ENCODE results near the gene CREB5.

The CREB5 gene

DNA sequence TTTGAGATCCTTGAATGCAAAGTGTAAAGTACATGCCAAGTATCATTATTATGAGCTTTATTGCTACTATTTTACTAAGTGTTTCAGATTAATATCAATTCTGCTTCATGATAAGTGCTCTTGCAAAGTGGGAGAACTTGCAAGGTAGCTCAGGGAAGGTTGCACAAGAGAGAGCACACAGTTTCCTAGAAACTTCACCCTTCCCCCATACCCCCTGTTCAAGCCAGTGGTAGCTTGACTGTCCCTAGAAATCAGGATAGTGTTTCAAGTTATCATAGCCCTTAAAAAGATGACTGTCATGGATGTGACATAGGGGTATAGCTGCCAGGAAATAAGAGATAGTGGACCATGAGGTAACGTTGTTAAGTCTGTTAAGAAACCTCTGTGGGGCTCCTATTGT lies 294.3 kb downstream of the CREB5 start:
- no peak for DNase-seq

DNA sequence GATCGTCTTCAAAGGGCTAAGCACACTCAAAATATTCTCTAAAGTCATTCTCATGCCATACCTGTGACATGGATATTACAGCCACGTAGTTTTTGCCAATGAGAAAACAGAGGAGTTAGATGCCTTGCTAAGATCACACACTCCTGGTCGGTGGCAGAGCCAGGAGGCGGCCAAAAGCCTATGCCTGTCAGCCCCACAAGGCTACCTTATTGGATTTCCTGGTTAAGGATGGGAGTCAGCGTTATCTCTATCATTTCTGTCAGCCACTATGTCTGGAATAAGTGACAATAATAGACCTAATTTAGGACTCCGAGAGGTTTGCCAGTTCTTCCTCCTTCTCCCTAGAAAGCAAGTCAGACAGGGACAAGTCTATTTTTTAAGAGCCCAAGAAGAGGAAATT lies 295.0 kb downstream of the CREB5 start:
- no peak for DNase-seq

DNA sequence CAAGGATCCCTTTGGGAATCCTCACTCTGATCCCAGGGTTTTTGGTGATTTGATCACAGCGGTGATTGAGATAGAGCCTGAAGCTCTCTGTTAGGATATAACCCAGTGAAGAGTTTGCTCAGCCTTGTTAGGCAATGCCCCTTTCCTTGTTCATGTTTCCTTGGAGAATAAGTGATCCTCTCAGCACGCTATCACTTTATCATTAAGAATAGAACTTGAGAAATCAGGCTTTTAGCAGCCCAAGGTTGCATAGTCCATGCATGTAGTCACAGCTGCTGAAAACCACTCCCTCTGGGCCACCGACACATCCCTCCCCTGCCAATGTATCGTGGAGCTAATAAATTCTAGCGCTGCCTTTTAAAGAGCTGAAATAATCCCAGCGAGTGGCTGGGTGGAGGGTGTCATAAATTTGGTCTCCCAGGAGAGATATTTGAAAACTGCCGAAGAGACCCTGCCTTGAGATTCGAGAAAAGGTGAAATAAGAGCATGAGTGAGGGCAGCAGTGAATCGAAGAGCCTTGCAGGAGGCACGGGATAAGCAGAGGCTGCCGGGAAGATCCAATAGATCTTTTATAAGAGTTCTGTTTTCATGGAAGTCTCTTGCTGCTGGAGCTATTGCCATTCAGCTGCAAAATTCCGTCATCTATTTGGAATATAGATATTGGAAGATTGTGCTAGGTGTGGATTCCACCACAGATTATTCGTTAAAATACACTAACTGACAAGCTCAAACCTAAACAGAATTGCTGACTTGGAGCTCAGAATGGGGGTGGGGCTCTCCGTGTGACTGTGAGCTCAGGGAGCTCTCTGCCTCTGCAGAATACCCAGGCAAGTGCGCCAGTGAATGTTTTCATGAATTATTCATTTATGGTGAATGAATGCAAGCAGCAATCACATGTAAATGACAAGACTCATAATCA lies 296.0 kb downstream of the CREB5 start:
- peak in 49 of 56 donors; percentile 15 to 83 (median 56) for DNase-seq

DNA sequence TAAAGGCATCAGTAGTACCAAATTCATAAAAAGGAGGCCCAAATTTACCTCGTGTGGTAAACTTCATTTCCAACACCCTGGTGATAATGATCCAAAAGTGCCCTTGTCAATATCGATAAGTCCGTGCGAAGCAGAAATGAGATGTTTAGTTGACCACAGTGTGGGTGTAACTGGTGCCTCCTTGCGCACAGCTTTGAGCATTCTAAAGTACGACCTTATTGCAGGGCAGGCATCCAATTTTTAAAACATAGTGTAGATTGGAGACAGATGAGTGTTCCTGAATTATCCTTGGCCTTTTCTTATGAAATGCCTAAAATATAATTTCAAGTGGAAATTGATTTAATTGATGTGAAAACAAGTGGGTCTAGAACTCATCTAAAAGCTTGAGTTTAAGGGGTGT lies 297.4 kb downstream of the CREB5 start:
- no peak for DNase-seq

DNA sequence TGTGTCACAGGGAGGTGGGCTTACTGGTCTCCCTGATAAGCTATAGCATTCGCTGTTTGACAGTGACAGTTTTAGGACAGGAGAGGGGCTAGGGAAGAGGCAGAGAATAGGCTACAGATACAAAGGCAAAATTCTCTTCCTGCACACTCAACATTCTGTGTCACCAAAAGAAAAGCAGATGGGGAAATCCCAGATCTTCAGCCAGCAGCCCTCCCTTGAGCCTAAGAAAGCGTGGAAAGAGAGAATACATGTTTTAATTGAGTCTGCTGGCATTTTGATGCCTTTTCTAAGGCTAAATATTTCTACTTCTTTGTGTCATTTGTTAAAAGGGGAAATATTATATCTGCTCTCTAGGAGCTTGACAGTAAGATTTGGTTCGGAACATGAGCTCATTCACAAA lies 298.8 kb downstream of the CREB5 start:
- no peak for DNase-seq

DNA sequence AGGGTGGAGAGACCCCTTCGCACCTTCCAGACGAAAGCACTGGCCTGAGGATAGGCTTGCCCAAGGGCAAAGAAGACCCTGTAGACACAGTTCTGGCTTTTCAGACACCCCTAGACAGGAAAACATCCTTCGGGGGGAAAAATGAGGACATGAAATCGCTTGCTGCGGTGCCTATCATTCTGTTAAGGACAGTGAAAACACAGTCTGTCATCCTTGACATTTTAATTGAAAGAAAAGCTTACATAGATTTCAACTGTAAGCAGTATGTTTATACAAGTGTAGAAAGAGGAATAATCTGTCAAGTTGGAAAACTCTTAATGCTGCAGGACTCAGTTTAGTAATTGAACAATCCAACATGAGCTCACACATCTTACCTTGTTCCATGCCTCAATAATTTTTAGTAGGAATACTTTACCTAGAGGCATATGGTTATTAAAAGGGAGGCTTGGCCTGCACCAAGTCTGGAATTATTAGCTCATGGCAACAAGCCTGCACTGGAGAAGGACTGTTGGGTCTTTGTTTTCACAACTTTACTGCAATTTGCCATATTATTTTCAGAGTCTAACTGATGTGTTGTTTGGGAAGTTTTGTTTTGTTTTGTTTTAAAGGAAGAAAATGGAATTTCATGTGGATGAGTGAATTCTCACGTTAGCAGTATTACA lies 302.3 kb downstream of the CREB5 start:
- DNase-seq: peak in 1 of 56 donors; percentile 30

DNA sequence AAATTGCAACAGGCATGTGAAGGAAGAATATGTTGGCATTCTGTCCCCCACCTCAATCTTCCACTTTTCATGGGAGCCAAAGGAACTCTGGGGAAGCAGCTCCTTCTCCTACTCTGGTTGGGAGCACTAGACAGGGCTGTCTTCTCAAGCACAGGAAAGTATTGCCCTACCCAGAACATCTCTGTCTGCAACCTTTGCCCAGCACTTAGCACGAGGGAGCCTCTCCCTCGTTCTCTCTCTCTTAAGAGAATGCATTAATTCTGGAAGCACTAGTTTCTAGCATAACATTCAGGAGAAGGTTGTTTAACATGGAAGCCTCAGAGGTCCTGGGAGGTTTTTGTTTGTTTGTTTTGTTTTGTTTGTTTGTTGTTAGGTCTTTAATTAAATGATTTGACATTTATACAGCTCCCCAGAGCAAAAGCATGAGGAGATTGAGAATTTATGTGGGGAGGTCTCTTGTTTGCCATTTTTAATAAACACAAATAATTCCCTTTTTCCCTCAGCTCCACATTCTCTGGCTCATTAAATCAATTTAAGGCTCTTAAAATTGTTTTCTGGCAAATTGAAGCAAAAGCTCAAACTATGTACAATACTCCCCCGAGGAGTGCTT lies 305.2 kb downstream of the CREB5 start:
- DNase-seq: no peak

DNA sequence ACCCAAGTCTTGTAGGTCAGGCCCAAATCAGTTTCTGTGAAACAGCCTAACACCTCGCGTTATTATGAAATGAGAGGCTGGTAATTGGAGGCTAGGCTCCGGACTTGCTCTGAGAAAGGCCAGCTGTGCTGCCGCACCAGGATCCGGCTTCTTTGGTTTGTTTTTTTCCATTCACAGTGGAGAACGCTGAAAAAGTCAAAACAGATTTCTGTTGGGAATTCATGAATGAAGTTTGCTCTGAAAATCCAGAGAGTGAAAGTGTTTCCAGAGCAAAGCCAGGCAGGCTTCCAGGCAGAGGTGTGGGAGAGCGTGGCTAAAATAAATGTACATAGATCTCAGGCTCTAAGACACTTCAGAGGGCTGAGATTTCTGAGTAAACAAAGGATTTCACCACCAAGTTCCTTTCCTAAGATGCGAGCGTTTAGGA lies 305.8 kb downstream of the CREB5 start:
- DNase-seq: no peak

DNA sequence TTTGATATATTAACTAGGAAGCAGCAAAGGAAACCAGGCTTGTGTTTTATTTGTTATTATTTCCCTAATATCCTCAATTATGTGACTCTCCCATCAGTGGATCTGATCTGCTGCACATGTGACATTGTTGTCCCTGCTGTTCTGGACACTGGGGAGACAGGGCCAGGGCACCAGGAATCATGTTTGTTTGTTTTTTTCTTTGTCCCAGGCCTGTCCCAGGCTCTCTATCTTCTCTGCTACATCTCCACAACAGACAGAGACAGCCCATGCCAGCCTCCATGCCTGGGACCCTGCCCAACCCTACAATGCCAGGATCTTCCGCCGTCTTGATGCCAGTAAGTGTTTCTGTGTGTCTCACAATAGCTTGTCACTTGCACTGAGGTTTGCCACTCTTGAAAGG lies 306.2 kb downstream of the CREB5 start:
- DNase-seq: peak in 1 of 56 donors; percentile 18

DNA sequence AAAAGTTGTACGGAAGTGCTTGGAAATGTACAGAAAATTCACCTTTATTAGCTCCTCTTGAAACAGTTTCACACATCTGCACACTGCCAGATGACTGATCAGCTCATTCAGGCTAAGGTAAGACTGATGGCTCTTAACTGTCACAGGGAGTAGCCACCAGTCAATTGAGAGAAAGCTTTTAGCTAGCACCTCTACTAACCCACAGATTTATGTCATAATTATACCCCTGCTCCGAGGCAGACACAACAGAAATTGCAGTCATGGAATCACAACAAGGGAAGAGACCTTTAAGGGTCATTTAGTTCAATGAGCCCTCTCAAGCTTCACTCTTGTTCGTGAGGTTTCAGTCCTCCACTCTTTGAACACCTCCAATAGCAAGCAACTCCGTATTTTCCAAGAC lies 310.4 kb downstream of the CREB5 start:
- DNase-seq: no peak

DNA sequence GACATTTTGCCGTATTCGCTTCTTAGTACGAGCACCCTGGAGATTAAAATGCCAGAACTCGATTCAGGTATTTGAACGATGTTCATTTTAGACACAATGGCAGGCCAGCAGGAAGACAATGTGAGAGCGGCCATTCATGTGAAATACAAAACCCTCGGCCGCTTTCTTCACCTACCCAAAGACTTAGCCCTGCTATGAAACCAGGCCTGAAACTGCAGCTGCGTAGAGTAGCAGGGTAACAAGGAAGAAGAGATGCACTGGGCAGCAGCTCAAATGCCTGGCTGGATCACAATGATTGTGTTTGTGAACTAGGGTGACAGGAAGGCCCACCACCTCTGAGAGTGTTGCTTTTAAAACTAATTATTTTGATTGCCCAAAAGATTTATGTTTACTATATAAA lies 311.0 kb downstream of the CREB5 start:
- peak in 25 of 56 donors; percentile 9 to 61 (median 30) for DNase-seq

DNA sequence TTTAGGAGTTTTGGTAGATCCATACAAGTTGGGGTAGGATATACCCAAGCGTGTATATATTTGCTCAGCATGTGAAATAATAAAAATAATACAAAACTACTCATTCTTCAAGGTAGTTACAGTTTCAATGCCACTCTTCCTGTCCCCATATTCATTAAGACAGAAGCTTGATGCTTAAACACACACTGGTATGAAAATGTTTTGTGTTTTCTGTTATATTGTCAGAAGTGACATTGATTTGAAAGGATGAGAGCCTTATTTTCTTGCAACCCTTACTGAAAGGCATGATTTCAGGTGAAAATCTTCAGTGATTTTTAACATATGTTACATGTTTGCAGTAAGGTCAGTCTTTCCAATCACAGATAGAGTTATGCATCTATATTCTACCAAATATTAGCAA lies 312.2 kb downstream of the CREB5 start:
- no peak for DNase-seq

DNA sequence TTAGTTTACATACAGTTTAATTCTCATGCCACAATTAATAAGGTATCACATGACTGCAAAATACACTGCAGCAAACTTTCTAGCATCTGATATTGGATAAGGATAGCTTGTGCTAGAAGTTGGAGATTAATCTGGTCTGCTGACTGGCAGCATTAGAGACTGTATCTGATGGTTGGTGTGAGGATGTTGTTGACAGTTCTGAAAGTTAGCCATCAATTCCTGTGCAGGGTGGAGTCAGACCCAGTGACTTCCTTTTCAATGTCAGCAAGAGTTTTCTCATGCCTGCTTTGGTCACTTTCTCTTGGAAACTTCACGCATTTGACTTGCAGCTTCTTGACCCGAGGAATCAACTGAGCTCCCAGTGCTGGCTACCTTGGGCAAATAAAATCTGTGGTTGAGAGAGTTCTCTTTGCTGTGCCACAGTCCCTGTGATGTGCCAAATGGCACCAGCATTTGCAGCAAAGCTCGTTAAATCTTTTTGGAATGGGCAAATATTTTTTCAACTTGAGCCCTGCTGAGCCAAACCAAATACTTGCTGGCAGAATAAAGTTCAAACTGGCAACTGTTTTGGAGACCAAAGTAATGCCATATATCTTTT lies 312.8 kb downstream of the CREB5 start:
- no peak for DNase-seq

DNA sequence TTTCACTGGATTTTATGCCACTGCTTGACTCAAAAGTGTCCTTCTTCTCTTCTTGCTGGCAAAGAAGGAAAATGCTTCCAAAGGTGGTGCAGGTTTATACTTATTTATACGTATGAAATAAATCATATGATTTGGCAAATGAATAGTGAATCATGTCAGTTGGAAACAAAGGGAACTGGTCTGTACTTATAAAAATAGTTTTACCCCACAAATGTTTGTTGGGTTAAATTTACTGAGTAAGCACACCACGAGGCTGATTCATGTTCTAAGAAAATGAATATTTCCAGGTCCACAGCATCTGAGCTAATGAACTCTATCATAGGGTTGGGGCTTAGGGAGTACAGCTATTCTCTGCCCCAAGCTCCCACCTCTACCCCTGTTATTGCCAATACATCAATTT lies 313.6 kb downstream of the CREB5 start:
- no peak for DNase-seq

DNA sequence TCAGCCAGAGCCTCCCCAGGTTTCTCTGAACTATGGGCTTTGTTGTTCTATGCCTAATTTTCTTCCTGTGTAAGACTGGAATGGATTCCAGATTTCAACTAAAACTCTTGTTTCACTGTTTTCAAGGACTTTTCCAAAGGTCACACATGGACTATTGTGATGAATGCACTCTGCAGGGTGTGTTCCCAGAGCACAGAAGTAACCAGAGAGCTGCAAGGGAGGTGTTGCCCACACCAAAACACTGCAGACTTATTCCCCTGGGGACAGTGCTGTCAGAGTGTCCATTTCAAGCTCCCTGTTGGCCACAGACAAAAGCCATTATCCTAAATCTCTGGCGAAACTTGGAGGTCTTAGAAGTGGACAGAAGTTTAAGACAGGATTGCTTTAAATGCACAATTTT lies 314.2 kb downstream of the CREB5 start:
- peak in 1 of 56 donors; percentile 32 for DNase-seq

DNA sequence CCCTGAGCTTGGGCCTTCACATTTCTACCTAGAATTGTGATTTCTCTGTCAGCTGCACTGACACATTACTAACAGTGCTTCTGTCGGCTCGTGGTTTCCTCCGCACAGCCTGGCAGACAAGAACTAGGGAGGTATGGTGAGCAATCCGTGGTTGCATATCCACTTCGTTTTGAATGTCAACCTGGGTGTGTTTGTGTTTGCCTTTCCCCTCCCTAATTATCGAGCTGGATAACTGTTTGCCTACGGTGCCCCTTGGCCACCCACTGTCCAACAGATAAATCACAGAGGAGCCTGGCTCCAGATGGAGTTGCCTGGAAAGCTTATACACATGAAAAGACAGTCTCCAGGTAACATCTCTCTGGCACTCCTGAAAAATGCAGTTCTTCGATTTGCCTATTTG lies 317.0 kb downstream of the CREB5 start:
- DNase-seq: no peak

DNA sequence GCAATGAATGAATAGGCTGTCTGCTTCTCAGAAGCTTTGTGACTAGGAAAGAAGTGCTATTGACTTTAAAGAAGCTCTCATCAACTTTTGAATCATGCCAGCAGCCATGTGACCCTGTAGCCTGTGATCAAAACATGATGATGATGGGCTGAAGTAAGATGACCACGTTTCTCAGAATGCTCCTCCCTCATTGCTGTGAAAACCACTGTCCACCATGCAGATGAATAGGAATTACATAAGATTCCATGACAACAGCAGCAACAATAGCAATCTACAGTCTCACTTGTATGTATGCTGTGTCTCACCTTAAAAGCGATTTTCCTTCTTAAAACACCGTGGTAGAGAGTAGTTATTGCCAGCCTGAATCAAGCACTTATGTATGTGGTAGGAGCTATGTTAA lies 317.4 kb downstream of the CREB5 start:
- DNase-seq: peak in 1 of 56 donors; percentile 52

DNA sequence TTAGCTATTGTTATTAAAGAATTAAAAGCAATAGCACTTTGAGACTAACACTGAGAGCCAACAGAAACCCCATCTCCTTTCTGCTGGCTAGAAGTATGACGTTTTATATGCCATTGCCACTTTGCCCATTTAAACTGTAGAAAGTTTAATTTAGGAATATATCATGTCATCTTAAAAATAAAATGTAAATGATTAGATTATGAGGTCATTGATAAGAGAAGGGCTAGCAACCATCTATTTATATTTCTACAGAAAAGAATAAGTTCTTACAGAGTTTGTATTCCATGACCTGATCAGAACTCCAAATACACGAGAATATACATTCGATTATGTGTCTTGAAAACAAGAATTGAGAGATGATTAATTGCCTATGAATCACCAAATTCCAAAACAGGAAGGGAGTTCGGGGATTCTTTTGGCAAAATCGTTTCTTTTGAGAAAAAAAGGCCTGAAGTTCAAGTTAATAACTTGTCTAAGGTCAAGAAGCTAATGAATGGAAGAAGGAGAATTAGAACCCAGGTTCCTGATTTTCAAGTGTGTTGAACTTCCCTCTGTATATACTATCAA lies 318.9 kb downstream of the CREB5 start:
- no peak for DNase-seq

DNA sequence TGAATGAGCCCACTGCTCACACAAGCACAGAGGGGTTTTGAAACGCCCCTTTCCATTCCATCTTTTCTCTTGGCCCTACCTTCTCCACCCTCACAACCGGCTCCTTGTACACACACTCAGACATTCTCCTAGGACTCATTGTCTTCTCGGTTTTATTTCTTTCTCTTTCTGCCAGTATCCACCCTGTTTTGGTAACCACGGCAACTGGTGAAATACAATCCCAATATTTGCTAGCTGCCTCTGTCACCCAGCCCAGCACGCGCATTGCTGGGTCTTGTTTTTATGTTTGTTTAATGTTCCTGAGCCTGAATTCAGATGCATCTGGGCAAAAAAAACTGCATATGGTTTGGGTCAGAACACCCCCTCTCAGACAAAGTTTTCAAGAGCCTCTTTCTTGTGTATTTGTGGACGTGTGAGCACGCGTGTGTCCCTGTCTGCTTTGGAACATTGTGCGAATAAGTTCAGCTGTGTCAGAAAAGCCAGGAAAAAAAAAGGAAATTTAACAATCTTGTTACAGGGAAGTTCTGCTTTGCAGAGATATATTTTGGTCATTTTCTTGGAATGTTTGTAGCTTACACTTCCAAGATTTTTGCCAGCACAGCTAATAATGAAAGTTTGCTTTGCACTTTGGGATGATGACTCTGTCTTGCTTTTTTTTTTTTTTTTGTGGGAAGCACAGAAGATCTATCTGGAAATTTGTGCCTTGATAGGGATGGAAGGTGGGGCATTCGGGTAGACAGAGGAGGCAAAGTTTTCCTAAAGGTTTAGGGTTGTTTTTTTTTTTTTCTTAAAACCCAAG lies 320.0 kb downstream of the CREB5 start:
- DNase-seq: peak in 3 of 56 donors; percentile 12 to 23 (median 23)

DNA sequence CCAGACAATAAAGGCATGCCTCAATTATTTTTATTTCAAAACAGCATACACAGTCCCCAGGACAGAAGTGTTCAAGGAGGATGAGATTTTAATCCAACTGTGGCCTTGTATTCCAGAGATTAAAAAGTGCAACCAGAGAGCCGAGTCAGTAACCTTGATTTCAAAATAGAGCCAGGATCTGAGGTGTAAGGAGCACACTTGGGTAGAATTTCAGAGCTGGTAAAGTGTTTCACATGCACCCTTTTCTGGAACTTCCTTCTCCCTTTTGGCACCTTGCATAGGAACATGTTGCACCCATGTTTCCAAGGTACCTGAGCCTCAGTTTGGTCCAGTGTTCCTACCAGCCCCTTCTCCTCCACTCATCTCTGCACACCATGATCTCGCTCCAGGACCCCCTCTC lies 320.7 kb downstream of the CREB5 start:
- DNase-seq: no peak

DNA sequence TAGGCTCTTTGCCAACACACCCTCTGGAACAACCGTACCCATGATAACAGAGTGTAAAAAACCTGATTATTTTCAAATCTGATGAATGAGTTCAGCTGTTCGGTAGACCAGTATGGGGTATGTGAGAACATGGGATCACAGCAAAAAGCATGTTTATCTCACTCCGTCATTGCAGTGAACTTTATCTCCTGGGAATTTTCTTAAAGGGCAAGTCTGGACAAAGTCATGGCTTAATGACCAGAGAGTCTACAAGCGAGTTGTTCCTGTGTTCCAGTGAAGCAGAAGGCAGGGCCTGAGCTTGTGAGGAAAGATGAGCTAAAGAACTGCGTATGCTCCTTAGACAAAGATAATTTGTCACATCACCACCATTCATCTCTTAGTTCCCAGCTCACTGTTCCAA lies 326.1 kb downstream of the CREB5 start:
- no peak for DNase-seq
